ENCODE results near the gene HP. TPM values are rescaled to one million over a fixed set of nuclear protein-coding genes. Genes with fewer than 3 reads are reported as not detected.

The HP gene
- total RNA-seq, 1 experiment from 2014 or later: not detected

GRCh38 chr16:72099377-72099818, 45.1 kb downstream of the HP start:
- peak; percentile 59 for TF ChIP-seq CTCF (IDR thresholded peaks at IDR 0.05; ENCODE audit: unreplicated experiment)
- CTCF ChIA-PET: no interaction called here

GRCh38 chr16:72101195-72101594, 46.9 kb downstream of the HP start:
- TF ChIP-seq CTCF (IDR thresholded peaks at IDR 0.05; ENCODE audit: unreplicated experiment): no peak
- Mint-ChIP-seq H3K4me3 (ENCODE audit: low read depth, unreplicated experiment) (no peak overlapping the region), H3K9me3 (ENCODE audit: low read depth, unreplicated experiment) (no peaks in the 10 kb centered on the region), H3K36me3 (ENCODE audit: insufficient read depth, unreplicated experiment) (peaks cover 55% of the 10 kb centered on the region), H3K4me1 (ENCODE audit: low read depth, unreplicated experiment) (no peaks in the 10 kb centered on the region), H3K27me3 (ENCODE audit: unreplicated experiment) (no peaks in the 10 kb centered on the region), H3K27ac (ENCODE audit: unreplicated experiment) (no peak overlapping the region)
- CTCF ChIA-PET: no interaction called here
- BruUV-seq (replicated peaks): no TSS peak
- intact Hi-C loops (cut with micrococcal nuclease; ENCODE audit: unreplicated experiment): no loop called here
- no peak for DNase-seq

More at GRCh38 chr16:72099377-72099818, 45.1 kb downstream of the HP start:
- Mint-ChIP-seq H3K4me1 (ENCODE audit: low read depth, unreplicated experiment) (peaks cover 14% of the 10 kb centered on the region), H3K9me3 (ENCODE audit: low read depth, unreplicated experiment) (no peaks in the 10 kb centered on the region), H3K27ac (ENCODE audit: unreplicated experiment) (no peak overlapping the region), H3K27me3 (ENCODE audit: unreplicated experiment) (no peaks in the 10 kb centered on the region), H3K36me3 (ENCODE audit: insufficient read depth, unreplicated experiment) (peaks cover 55% of the 10 kb centered on the region), H3K4me3 (ENCODE audit: low read depth, unreplicated experiment) (no peak overlapping the region)
- intact Hi-C loops (cut with micrococcal nuclease; ENCODE audit: unreplicated experiment): loop anchor here (1.0 kb wide), 1 partner anchor 33 kb away; no protein-coding TSS in a partner anchor
- DNase-seq: peak; percentile 71
- no TSS peak for BruUV-seq (replicated peaks)

- Mint-ChIP-seq H3K36me3 (ENCODE audit: insufficient read depth, unreplicated experiment) (peaks cover 56% of the 10 kb centered on the region), H3K9me3 (ENCODE audit: low read depth, unreplicated experiment) (no peaks in the 10 kb centered on the region), H3K27me3 (ENCODE audit: unreplicated experiment) (no peaks in the 10 kb centered on the region), H3K4me3 (ENCODE audit: low read depth, unreplicated experiment) (no peak overlapping the region), H3K27ac (ENCODE audit: unreplicated experiment) (no peak overlapping the region), H3K4me1 (ENCODE audit: low read depth, unreplicated experiment) (no peaks in the 10 kb centered on the region)
- CTCF ChIA-PET: no interaction called here
- DNase-seq: no peak
- TF ChIP-seq CTCF (IDR thresholded peaks at IDR 0.05; ENCODE audit: unreplicated experiment): no peak
- intact Hi-C loops (cut with micrococcal nuclease; ENCODE audit: unreplicated experiment): no loop called here
- no TSS peak for BruUV-seq (replicated peaks)
Measured at GRCh38 chr16:72104905-72105304, 50.6 kb downstream of the HP start.

GRCh38 chr16:72105978-72106377, 51.7 kb downstream of the HP start:
- Mint-ChIP-seq H3K4me1 (ENCODE audit: low read depth, unreplicated experiment) (no peaks in the 10 kb centered on the region), H3K27me3 (ENCODE audit: unreplicated experiment) (no peaks in the 10 kb centered on the region), H3K27ac (ENCODE audit: unreplicated experiment) (no peak overlapping the region), H3K36me3 (ENCODE audit: insufficient read depth, unreplicated experiment) (peaks cover 55% of the 10 kb centered on the region), H3K4me3 (ENCODE audit: low read depth, unreplicated experiment) (no peak overlapping the region), H3K9me3 (ENCODE audit: low read depth, unreplicated experiment) (no peaks in the 10 kb centered on the region)
- TF ChIP-seq CTCF (IDR thresholded peaks at IDR 0.05; ENCODE audit: unreplicated experiment): no peak
- no TSS peak for BruUV-seq (replicated peaks)
- CTCF ChIA-PET: interaction anchor here (1.6 kb wide), 1 partner anchor 16 kb away, joined by 4 read pairs; no protein-coding TSS in a partner anchor
- intact Hi-C loops (cut with micrococcal nuclease; ENCODE audit: unreplicated experiment): no loop called here
- no peak for DNase-seq
